Endothelial cell of hepatic sinusoid (primary cell): Measurements from ENCODE around the gene MYH9.

Source experiments
- in situ Hi-C: cut with HindIII; loops from 2 replicates; pipeline ENCODE4 v1.10.0; 2017; ENCODE audit warnings: low sequenced_read_pairs

The MYH9 gene

DNA sequence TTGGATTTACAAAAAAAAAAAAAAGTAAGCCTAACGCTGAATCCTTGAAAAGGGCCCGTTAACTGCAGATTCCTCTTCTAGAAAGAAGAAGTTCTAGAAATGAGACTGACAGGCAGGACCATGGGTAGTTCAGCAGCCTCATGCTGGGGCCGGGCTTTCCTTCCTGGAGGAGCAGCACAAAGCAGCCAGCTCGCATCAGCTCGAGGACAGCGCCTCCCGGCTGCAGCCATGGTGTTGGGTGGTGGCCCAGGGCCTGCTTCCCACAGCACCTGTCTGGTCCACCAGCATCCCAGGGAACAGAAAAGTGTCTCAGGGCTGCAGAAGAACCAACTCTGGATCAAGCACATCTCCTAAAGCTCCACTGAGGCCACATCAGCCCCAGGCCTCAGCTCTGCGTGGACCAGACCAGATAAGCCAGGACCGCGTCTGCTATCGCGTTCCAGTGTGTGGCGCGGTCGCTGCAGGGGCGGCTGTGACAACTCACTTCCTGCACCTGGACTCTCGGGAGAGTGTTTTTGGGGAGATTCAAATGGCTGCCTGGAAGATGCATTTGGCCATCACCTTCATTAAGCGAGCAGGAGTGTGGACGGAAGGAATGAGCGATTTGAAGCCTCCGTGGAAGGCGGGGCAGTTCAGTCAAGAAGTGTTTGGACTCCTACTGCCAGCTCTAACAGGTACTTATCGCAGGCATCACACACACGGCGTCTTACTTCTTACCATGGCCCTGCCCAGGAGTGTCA is 53.5 kb downstream of the MYH9 start:
- in situ Hi-C loops, result no loop called here

DNA sequence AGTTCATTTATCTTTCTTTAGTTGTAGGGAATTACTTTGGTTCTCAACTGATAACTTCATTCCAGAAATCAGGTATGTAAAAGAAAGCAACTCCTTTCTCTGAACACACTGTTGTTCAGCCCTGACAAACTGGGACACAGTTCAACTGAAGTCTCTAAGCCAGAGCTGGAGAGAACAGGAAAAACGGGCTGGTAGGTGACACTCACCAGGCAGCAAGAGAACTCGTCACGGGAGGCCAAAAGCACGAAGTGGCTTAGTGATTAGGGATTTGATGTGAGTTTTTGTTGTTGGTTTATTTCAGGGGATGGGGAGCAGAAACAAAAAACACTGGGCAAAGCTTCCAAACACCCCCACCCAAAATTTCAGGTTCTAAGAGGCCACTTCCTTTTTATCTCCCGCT is 54.1 kb downstream of the MYH9 start:
- in situ Hi-C loops, result no loop called here

DNA sequence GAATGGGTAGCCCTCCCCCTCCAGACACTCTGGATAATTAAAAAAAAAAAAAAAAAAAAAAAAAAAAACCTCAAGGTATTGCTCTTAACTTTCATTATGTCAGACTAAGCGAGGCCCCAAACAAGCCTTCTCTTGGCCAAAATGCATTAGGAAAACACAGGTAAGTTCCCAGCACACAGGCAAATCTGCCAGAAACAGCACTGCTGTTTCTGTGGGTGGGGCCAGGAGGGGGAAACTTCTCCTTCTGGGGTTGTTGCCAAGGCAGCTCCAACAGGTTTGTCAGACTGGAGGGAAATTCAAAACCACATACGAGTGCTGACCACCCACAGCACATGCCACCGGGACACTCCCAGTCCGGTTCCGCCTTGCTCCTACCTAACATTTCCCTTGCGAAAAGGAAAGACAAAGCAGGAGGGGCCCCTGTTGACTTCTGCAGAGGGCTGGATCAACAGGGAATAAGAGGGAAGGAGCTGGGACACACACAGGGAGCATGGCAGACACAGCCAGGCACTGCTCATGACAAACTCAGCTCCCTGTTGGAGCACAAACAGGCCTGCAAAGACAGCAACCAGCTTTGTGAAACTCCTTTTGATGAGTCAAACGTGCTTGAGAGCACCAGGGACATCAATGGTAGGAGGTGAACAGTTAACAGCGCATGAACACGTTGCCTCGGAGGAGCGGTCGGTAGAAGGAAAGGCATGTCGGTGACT is 55.0 kb downstream of the MYH9 start:
- in situ Hi-C loops, result no loop called here

DNA sequence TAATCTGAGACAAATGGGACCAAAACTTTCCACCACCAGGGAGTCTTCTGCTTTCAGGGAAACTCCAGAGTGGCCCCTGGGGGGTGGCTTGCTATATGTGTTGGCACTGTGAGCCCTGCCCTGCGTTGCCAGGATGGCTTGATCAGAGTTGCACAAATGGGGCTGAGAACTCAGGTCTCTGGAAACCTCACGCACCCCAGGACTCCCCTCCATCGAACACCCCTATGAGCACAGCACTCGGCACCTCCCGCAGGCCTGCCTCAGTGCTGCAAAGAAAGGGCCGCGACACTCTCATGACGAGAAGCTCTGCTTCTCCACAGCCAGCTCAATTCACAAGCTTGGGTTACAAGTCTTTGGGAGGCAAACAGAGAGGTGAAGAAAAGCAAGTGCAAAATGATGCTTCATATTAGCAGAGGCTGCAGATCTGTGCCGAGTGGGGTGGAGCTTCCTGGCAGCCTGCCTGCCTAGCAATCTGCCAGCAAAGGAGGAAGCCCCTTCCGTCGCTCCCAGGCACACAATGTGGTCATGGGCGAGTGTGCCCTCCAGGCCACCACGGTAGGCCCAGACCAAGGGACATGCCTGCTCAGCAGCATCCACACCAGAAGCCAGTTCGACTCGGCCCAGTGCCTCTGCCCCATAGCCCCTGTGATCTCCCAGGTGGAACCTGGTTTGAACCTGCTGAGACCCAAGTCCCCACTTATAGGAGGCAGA is 55.7 kb downstream of the MYH9 start:
- in situ Hi-C loops, result no loop called here

- in situ Hi-C loops, result no loop called here
Observed at GRCh38 chr22:36331306-36331911, 56.4 kb downstream of the MYH9 start.

DNA sequence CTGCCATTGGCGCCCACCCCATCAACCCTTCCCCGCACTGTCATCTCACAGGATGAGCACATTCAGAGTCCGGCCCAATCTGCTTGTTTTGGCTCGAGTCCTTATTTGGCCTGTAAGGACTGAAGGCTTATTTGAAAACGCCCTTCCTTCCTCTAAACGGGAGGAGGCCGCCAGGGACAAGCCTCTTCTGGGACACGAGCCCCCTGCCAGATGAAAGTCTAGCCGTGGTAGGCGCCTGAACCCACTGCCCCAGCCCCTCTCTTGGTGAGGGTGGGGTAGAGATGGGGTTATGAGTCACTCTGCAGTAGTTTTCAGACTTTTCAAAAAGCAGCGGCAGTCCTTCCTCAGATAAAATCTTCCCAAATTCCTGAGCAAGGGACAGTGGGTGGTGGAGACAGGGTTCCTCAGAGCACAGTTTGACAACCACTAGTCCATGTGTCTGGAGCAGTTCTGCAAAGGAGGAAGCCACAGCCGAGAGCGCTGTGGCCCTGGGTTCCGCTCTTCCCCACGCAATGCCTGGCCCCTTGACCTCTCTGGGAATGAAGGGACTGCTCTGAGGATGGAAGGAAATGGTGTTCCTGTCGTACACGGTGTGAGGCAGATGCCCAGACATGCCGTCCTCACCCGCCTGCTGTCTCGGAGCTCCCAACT is 57.0 kb downstream of the MYH9 start:
- in situ Hi-C loops, result no loop called here

DNA sequence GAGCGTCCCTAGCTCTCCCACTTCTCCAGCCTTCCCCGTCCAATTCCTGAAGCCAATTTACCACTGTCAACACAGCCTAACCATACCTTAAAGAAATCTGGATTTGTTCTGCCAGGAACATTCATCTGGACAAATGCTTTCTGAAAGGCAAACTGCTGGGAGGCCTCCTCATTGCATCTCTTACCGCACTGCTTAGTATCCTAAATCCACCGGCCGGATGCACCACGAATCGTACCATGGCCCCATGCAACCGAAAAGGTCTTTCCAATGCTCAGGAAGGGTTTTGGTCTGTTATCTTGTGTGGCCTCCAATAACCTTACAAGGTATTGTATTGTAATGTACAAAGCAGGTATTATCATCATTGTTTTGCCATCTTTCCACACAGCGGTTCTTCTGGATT is 57.6 kb downstream of the MYH9 start:
- in situ Hi-C loops, result no loop called here

DNA sequence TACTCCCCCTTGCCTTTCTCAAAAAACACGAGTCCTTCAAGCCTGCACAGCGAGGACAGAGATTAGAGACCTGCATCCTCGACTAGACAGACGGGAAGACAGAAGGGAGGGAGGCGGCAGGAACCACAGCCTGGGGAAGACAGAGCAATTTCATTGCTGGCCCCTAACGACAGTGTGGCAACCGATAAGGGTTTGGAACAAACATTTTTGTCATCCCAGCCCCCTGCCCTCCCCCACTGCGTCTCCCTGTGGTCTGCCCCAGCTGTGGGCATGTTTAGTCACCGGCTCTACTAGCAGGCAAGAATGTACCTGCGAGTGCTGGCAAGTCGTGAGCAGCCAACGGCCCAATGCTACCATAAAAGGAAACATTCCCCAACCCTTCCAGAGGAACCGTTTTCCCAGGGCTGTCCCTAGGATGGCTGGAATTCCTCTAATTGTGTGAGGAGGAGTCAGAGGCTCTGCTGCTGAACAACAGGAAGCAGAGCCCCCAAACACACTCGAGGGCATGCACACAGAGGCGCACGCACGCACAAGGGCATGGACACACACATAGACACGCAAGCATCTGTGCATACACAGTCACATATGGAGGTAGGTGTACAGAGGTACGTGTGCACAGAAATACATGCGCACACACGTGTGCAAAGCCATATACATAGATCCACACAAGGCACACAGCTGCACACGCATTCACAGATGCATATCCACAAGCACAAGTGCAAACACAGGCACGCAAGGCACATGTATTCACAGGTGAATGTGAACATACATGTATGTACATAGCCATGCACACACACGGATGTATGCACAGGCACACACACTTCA is 58.3 kb downstream of the MYH9 start:
- in situ Hi-C loops, result no loop called here

DNA sequence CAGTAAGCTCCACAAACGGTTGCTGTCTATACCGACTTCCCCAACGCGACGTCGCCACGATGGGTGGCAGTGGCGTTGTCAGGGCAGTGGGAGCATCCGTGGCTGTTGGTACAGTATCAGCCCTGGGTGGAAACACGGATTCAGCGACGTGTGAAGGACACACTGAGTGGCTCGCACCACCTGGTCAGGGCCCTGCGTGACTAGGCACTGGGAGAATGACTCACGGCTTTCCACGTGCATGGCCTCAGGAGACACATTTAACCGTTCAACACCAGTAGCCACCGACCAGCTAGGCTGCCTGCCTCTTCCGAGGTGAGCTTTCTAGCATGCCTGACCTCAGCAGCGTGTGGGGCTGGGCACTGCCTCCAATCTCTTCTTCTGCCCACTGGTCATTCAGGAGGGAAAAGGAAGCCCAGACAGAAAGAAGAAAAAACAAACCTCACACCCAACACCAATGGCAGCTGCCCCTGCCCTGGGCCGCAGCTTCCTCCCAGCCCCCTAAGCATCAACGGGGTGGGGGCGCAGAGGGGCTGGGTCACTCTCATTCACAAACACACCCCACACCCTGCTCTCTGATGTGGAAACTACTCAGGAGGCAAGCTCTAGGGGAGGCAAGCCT is 59.0 kb downstream of the MYH9 start:
- in situ Hi-C loops, result no loop called here

DNA sequence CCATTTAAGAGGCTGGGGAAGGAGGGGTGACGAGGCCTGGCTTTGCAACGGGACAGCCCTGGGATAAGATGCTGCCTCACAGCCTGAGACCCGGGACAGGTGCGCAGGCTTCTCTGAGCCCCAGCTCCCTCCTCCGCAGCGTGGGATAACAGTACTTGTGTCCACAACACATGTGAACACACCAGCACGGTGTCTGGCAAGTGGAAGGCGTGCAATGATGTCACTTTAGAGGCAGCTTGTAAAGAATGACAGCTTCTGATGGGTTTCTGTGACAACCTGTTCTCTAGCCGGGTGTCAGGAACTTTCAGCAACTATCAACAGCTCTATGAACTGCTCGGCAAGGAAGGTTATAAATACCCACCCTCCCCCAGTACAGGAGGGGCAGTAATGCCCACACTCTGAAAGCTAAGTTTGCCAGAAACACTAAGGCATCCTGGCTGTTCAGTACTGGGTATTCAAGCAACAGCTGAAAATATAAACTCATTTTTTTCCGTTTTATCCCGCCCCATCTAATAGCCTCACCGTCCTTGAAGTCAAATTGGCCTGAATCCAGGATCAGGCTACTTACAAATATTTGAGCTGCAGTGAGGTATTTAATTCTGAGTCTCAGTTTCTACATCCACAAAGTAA is 59.7 kb downstream of the MYH9 start:
- in situ Hi-C loops, result no loop called here

GRCh38 chr22:36326178-36327161 is 61.3 kb downstream of the MYH9 start:
- in situ Hi-C loops, result no loop called here

GRCh38 chr22:36325154-36326031 is 62.4 kb downstream of the MYH9 start:
- in situ Hi-C loops, result no loop called here

GRCh38 chr22:36324414-36324813 is 63.4 kb downstream of the MYH9 start:
- in situ Hi-C loops, result no loop called here

DNA sequence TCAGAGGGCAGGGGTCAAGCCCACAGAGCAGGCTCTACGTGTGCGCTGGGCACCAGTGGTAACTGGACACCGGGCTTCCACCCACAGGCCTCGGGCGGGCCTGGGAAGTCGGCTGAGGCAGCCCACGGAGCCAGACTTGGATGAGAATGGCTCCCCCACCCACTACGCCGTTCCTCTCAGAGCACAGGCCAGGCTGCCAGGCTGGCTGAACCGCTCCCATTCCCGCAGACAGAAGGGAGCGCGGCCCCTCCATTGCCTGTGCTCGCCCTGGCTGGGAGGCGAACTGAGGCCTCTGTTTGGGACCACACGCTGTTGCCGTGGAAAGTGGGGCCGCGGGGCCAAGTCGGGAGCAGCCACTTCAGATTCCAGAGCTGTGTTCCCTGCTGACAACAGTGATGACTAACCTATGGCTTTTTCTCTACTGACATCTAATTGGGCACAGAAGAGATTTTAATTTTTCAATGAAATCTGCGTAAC is 63.9 kb downstream of the MYH9 start:
- in situ Hi-C loops, result no loop called here

GRCh38 chr22:36323182-36323854 is 64.4 kb downstream of the MYH9 start:
- in situ Hi-C loops, result no loop called here

GRCh38 chr22:36322602-36322915 is 65.2 kb downstream of the MYH9 start:
- in situ Hi-C loops, result no loop called here
